Calu3 (cell line): ENCODE results near the gene TMEM273. TPM values are rescaled to one million over a fixed set of nuclear protein-coding genes. Genes with fewer than 3 reads are reported as not detected.

ENCODE experiments used
- BruUV-seq: library from RNA; stranded (reverse); fragments of 400-500 nt; replicated peaks from 2 replicates; lab custom pipeline; 2021; lab: Mats Ljungman, UMichigan
- CTCF ChIA-PET: fragments of 300-600 bp; sonication (Branson Sonifier 250); formaldehyde crosslinking; loops from one replicate; lab custom pipeline; 2022; ENCODE audit warnings: antibody characterized with exemption; lab: Charles Lee
- DNase-seq: peaks from one replicate; pipeline ENCODE4 v3.0.0; 2022
- H3K27ac Mint-ChIP-seq: one replicate; pipeline ENCODE4 v1.8.0; 2022; ENCODE audit warnings: mixed read lengths; ENCODE audit not compliant: unreplicated experiment
- H3K27me3 Mint-ChIP-seq: one replicate; pipeline ENCODE4 v1.8.0; 2022; ENCODE audit warnings: mixed read lengths; ENCODE audit not compliant: unreplicated experiment
- H3K36me3 Mint-ChIP-seq: one replicate; pipeline ENCODE4 v1.8.0; 2022; ENCODE audit warnings: mild to moderate bottlenecking, moderate library complexity, mixed read lengths; ENCODE audit not compliant: insufficient read depth, unreplicated experiment
- H3K4me1 Mint-ChIP-seq: one replicate; pipeline ENCODE4 v1.8.0; 2022; ENCODE audit warnings: mild to moderate bottlenecking, low read depth, mixed read lengths; ENCODE audit not compliant: unreplicated experiment
- H3K4me3 Mint-ChIP-seq: one replicate; pipeline ENCODE4 v1.8.0; 2022; ENCODE audit warnings: mild to moderate bottlenecking, low read depth, moderate library complexity, mixed read lengths; ENCODE audit not compliant: unreplicated experiment
- H3K9me3 Mint-ChIP-seq: one replicate; pipeline ENCODE4 v1.8.0; 2022; ENCODE audit warnings: low read depth, mixed read lengths; ENCODE audit not compliant: unreplicated experiment
- CTCF ChIP-seq: fragments of 200-600 bp; IDR thresholded peaks from one replicate; pipeline ENCODE4 v1.8.0; 2022; ENCODE audit warnings: antibody characterized with exemption; ENCODE audit not compliant: unreplicated experiment
- intact Hi-C: fragments of 100-400 bp; cut with micrococcal nuclease; formaldehyde crosslinking; loops from one replicate; pipeline ENCODE4 v1.10.0; 2022; ENCODE audit not compliant: unreplicated experiment
- total RNA-seq: library from RNA; stranded (reverse); gene quantifications from 2 replicates; pipeline ENCODE4 v1.2.3, GENCODE V29; 2022

The TMEM273 gene
- total RNA-seq, 1 experiment from 2014 or later: not detected

- no peak for TF ChIP-seq CTCF
- H3K27me3 Mint-ChIP-seq: peaks cover 17% of the 10 kb centered on the region
- H3K4me3 Mint-ChIP-seq: no peak overlapping the region
- CTCF ChIA-PET: interaction anchor here (1.3 kb wide), 1 partner anchor 10 kb away, joined by 5 read pairs; no protein-coding TSS in a partner anchor
- DNase-seq: no peak
- H3K4me1 Mint-ChIP-seq: peaks cover 10% of the 10 kb centered on the region
- no peak overlapping the region for H3K27ac Mint-ChIP-seq
- intact Hi-C loops: no loop called here
- H3K36me3 Mint-ChIP-seq: peaks cover 4% of the 10 kb centered on the region
- no TSS peak for BruUV-seq
- no peaks in the 10 kb centered on the region for H3K9me3 Mint-ChIP-seq
Measured at GRCh38 chr10:49173853-49174252, 14.3 kb downstream of the TMEM273 start.

- intact Hi-C loops: no loop called here
- H3K4me1 Mint-ChIP-seq: peaks cover 10% of the 10 kb centered on the region
- no peak for TF ChIP-seq CTCF
- peaks cover 4% of the 10 kb centered on the region for H3K36me3 Mint-ChIP-seq
- no peak overlapping the region for H3K27ac Mint-ChIP-seq
- peaks cover 23% of the 10 kb centered on the region for H3K27me3 Mint-ChIP-seq
- CTCF ChIA-PET: interaction anchor here (1.3 kb wide), 1 partner anchor 9 kb away, joined by 5 read pairs; no protein-coding TSS in a partner anchor
- DNase-seq: no peak
- no peak overlapping the region for H3K4me3 Mint-ChIP-seq
- no TSS peak for BruUV-seq
- H3K9me3 Mint-ChIP-seq: no peaks in the 10 kb centered on the region
Measured at GRCh38 chr10:49173201-49173772, 14.9 kb downstream of the TMEM273 start.

- peaks cover 10% of the 10 kb centered on the region for H3K4me1 Mint-ChIP-seq
- no peak overlapping the region for H3K27ac Mint-ChIP-seq
- H3K27me3 Mint-ChIP-seq: peaks cover 28% of the 10 kb centered on the region
- CTCF ChIA-PET: interaction anchor here (1.3 kb wide), 1 partner anchor 8 kb away, joined by 5 read pairs; no protein-coding TSS in a partner anchor
- TF ChIP-seq CTCF: no peak
- no peak overlapping the region for H3K4me3 Mint-ChIP-seq
- intact Hi-C loops: no loop called here
- H3K36me3 Mint-ChIP-seq: peaks cover 4% of the 10 kb centered on the region
- no peaks in the 10 kb centered on the region for H3K9me3 Mint-ChIP-seq
- no TSS peak for BruUV-seq
- no peak for DNase-seq
Measured at GRCh38 chr10:49172777-49173132, 15.4 kb downstream of the TMEM273 start.

- no peak for TF ChIP-seq CTCF
- H3K36me3 Mint-ChIP-seq: peaks cover under 1% of the 10 kb centered on the region
- BruUV-seq: no TSS peak
Measured at GRCh38 chr10:49172061-49172776, 16.0 kb downstream of the TMEM273 start.

More at GRCh38 chr10:49172061-49172776, 16.0 kb downstream of the TMEM273 start:
- H3K4me1 Mint-ChIP-seq: peaks cover 10% of the 10 kb centered on the region
- no peak overlapping the region for H3K4me3 Mint-ChIP-seq
- H3K9me3 Mint-ChIP-seq: no peaks in the 10 kb centered on the region
- H3K27me3 Mint-ChIP-seq: peaks cover 33% of the 10 kb centered on the region
- CTCF ChIA-PET: no interaction called here
- H3K27ac Mint-ChIP-seq: no peak overlapping the region
- intact Hi-C loops: no loop called here
- no peak for DNase-seq
